GM12873 (cell line): ENCODE data around the gene DAGLB.

Source experiments
- TF ChIP-seq, protein P1 (sequence below): IDR thresholded peaks from 2 replicates; pipeline ENCODE4 v1.5.1; 2012; ENCODE audit warnings: low read depth, mild to moderate bottlenecking, moderate library complexity, low read length, control low read depth; ENCODE audit not compliant: insufficient read depth; ENCODE audit errors: missing control alignments

Gene DAGLB

GRCh38 chr7:6385909-6386560, 61.7 kb downstream of the DAGLB start:
- TF ChIP-seq, protein P1, sequence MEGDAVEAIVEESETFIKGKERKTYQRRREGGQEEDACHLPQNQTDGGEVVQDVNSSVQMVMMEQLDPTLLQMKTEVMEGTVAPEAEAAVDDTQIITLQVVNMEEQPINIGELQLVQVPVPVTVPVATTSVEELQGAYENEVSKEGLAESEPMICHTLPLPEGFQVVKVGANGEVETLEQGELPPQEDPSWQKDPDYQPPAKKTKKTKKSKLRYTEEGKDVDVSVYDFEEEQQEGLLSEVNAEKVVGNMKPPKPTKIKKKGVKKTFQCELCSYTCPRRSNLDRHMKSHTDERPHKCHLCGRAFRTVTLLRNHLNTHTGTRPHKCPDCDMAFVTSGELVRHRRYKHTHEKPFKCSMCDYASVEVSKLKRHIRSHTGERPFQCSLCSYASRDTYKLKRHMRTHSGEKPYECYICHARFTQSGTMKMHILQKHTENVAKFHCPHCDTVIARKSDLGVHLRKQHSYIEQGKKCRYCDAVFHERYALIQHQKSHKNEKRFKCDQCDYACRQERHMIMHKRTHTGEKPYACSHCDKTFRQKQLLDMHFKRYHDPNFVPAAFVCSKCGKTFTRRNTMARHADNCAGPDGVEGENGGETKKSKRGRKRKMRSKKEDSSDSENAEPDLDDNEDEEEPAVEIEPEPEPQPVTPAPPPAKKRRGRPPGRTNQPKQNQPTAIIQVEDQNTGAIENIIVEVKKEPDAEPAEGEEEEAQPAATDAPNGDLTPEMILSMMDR: no peak

- TF ChIP-seq, protein P1: no peak
Measured at GRCh38 chr7:6385110-6385781, 62.5 kb downstream of the DAGLB start.

GRCh38 chr7:6384327-6384726, 63.4 kb downstream of the DAGLB start:
- TF ChIP-seq, protein P1: no peak

DNA sequence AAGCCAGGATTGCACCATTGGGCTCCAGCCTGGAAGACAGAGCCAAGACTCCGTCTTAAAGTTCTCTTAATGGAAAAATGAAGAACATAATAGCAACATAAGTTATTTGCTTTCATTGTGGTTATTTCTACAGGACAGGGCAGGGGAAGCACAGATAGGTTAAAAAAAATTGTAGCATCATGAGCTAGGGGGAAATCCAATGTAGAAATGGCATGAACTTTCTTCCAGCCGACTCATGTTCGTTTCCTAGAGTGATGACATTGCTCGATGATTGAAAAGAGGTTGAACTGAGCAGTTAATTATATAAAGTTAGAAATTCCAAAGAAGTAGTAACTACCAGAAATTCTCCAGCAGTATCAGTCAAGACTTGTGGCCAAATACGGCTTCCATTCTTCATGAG, 64.9 kb downstream of the DAGLB start:
- TF ChIP-seq, protein P1: no peak

DNA sequence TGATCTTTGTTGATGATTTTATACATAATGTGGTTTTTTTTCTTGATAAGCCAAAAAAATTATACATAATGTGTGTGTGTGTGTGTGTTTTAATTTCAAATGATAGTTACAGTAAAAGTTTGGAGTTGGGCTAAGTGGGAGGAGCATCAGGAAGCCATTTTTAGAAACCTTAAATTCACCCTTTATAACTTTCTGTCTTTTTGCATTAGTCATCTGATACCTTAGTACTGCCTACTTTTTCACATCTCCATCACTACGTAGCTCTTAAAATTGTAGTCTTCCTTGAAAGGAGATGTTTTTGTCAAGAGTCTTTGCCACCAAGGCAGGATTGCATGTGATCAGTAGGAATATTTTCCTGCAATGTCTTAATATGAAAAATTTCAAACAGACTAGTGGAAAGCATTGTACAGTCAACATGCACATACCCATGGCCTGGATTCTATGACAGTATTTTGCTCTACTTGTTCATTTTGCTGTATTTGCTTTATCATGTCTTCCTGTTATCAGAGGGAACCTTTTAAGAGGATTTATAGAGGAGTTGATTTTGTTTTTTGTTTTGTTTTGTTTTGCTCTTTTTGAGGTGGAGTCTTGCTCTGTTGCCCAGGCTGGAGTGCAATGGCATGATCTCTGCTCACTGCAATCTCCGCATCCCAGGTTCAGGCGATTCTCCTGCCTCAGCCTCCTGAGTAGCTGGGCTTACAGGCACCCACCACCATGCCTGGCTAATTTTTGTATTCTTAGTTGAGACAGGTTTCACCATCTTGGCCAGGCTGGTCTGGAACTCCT, 67.3 kb downstream of the DAGLB start:
- TF ChIP-seq, protein P1: no peak

- TF ChIP-seq, protein P1: no peak
Measured at GRCh38 chr7:6379886-6380285, 67.9 kb downstream of the DAGLB start.

DNA sequence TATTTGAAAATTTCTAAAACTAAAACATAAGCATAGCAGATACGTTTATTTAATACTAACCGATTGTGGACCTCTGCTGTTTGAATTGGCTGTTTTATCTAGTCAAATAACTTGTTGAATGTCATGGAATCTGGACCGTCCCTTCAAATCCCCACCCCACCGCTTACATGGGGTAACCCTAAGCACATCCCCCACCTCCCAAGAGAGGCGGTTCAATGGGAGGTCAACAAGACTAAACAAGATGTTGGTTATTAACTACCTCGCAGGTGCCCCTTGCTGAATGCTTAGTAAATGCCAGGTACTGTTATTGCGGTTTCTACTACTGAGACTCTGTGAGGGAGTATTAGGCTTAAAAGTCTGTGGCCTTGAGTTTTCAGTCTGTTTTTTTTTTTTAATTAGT, 70.9 kb downstream of the DAGLB start:
- TF ChIP-seq, protein P1: no peak
